Tibial nerve (tissue), 4 donors: Measurements from ENCODE around the gene KIF1A. TPM values are rescaled to one million over a fixed set of nuclear protein-coding genes. Genes with fewer than 3 reads are reported as not detected.

Experiments
- small RNA-seq: library from RNA; depleted of rRNA; stranded (forward); fragments of <200 nt; gene quantifications from one replicate; pipeline ENCODE3, GENCODE V24; 2016
- total RNA-seq, 4 donors: library from RNA; depleted of rRNA; stranded (reverse); fragments of >200 nt; gene quantifications; one replicate each; pipeline ENCODE4 v1.1.0, GENCODE V29; 2016

Gene KIF1A
- total RNA-seq, 4 donors from 2014 or later = 31.9 to 82.2 (median 45.3) TPM

Small RNAs within 50 kb of the gene (small RNA-seq; reads per million reads assigned to genes)
- gene AC011298.3 = not detected

Other genes with a start within 250 kb of the KIF1A start
- gene CAPN10, start 233.5 kb downstream of the KIF1A start, total RNA-seq = 10 to 100 TPM; 28.0 to 66.3 (median 54.8) TPM
- gene GPR35, start 194.7 kb downstream of the KIF1A start, total RNA-seq = 1 to 10 TPM in 3 of 4 donors, under 1 TPM in 1; 0.90 to 8.2 (median 2.0) TPM
- under 1 TPM in 1 of 4 donors, not detected in 3; 0.22 TPM for gene AQP12B, start 137.3 kb downstream of the KIF1A start, total RNA-seq
- 1 to 10 TPM in 1 of 4 donors, not detected in 3; 1.2 TPM for gene AQP12A, start 128.4 kb downstream of the KIF1A start, total RNA-seq
- under 1 TPM in 1 of 4 donors, not detected in 3; 0.30 TPM for gene AGXT, start 48.6 kb upstream of the KIF1A start, total RNA-seq
- not detected for gene MAB21L4, start 75.9 kb upstream of the KIF1A start, total RNA-seq
- 1 to 10 TPM in 1 of 4 donors, under 1 TPM in 1, not detected in 2; 0.44 to 1.2 TPM for gene CROCC2, start 86.1 kb upstream of the KIF1A start, total RNA-seq
- 100 to 1,000 TPM; 116 to 226 (median 141) TPM for gene SNED1, start 178.4 kb upstream of the KIF1A start, total RNA-seq